Measurements from ENCODE around the gene TLE3.

Gene TLE3

GRCh38 chr15:70054884-70055387, 42.8 kb downstream of the TLE3 start:
- no peak overlapping the region for H3K4me3 ChIP-seq (ENCODE audit: control insufficient read depth, low read depth, low read length)
- DNase-seq (ENCODE audit: low read depth): no peak
- no peak for TF ChIP-seq CTCF (conservative IDR thresholded peaks at IDR 0.05; ENCODE audit: control insufficient read depth, insufficient read depth, low read depth, low read length)

- DNase-seq (ENCODE audit: low read depth): no peak
- H3K4me3 ChIP-seq (ENCODE audit: control insufficient read depth, low read depth, low read length): no peak overlapping the region
- no peak for TF ChIP-seq CTCF (conservative IDR thresholded peaks at IDR 0.05; ENCODE audit: control insufficient read depth, insufficient read depth, low read depth, low read length)
Observed at GRCh38 chr15:70054366-70054765, 43.4 kb downstream of the TLE3 start.

GRCh38 chr15:70053716-70054229, 43.9 kb downstream of the TLE3 start:
- H3K4me3 ChIP-seq (ENCODE audit: control insufficient read depth, low read depth, low read length): no peak overlapping the region
- no peak for TF ChIP-seq CTCF (conservative IDR thresholded peaks at IDR 0.05; ENCODE audit: control insufficient read depth, insufficient read depth, low read depth, low read length)
- no peak for DNase-seq (ENCODE audit: low read depth)

- H3K4me3 ChIP-seq (ENCODE audit: control insufficient read depth, low read depth, low read length): no peak overlapping the region
- TF ChIP-seq CTCF (conservative IDR thresholded peaks at IDR 0.05; ENCODE audit: control insufficient read depth, insufficient read depth, low read depth, low read length): no peak
- no peak for DNase-seq (ENCODE audit: low read depth)
Observed at GRCh38 chr15:70053001-70053715, 44.6 kb downstream of the TLE3 start.

- H3K4me3 ChIP-seq (ENCODE audit: control insufficient read depth, low read depth, low read length): no peak overlapping the region
- no peak for TF ChIP-seq CTCF (conservative IDR thresholded peaks at IDR 0.05; ENCODE audit: control insufficient read depth, insufficient read depth, low read depth, low read length)
- no peak for DNase-seq (ENCODE audit: low read depth)
Observed at GRCh38 chr15:70051948-70052633, 45.6 kb downstream of the TLE3 start.

GRCh38 chr15:70050970-70051369, 46.7 kb downstream of the TLE3 start:
- no peak for TF ChIP-seq CTCF (conservative IDR thresholded peaks at IDR 0.05; ENCODE audit: control insufficient read depth, insufficient read depth, low read depth, low read length)
- H3K4me3 ChIP-seq (ENCODE audit: control insufficient read depth, low read depth, low read length): no peak overlapping the region
- no peak for DNase-seq (ENCODE audit: low read depth)

All from fibroblast of mammary gland (primary cell).